ENCODE measurements around the gene OR2AG2.

The OR2AG2 gene

DNA sequence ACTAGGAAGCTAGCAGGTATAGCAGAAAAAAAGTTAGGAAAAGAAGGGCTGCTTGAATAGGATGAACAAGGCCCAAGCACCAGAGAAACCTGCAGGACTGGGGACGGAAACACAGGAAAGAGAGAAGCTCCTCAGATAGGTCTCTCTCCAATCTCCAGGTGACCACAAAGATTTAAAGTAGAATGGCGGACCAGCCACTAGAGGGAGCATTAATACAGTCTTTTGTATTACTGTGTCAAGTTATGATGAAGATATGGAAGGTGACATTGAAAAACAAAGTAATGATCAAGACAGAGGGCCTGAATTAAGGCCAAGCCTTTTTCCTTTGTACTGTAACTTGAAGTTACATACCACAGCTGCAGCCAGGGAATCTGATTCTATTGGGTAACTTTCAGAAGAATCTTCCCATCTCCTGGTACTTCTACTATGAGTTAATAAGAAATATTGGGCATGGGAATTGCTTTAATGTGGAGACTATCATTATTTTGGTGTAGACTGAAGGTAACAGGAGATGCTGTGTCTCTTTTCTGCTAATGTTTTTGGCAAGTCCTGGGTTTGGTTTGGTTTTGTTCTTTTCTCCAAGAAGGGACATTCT is 33.8 kb downstream of the OR2AG2 start:
- peak; percentile 2 for DNase-seq

DNA sequence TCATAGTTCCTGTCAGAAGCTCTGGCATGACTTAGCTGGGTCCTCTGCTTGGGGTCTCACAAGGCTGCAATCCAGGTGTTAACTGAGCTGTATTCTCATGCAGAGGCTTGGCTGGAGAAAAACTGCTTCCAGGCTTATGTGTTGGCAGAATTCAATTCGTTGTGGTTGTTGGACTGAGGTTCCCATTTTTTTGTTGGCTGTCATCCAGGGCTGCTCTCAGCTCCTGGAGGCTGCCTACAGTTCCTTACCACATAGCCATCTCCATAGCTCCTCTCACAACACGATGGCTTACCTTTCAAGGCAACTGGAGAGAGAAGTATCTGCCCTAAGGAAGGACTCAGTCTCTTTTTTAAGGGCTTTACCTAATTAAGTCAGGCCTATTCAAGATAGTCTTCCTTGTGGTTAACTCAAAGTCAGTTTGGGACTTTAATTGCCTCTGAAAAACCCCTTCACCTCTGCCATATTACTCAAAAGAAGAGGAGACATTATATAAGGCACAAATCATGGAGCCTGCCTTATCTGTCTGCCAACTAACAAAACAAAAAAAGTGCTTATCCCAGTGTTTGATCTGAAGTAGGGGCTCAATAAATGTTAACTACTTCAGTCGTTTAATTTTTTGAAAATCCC is 35.2 kb downstream of the OR2AG2 start:
- no peak for DNase-seq

DNA sequence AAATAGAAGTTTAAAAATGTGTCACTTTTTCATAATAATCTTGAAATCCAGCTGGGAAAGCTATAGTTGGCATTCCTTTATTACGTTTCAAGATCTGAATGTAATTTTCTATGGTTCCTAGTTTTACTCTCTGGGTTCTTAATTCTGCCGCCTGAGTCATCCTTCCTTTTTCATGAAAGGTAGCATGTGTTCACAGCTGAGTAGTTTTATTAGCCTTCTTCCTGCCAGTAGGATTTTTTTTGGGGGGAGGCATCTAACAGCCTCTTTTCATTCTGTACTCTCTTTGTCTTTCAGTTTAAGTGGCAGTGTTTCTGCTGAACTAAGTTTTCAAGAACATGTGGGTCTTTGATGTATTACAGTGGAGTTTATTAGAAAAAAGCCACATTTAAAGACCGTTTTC is 36.5 kb downstream of the OR2AG2 start:
- DNase-seq, result no peak

DNA sequence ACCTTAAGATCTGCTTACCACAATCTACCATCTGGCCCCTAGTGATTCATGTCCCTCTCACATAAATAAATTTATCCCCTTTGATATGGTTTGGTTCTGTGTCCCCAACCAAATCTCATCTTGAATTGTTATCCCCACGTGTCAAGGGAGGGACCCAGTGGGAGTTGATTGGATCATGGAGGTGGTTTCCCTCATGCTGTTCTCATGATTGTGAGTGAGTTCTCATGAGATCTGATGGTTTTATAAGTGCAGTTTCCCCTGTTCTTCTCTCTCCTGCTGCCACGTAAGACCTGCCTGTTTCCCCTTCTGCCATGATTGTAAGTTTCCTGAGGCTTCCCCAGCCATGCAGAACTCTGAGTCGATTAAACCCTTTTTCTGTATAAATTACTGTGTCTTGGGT is 37.2 kb downstream of the OR2AG2 start:
- no peak for DNase-seq

DNA sequence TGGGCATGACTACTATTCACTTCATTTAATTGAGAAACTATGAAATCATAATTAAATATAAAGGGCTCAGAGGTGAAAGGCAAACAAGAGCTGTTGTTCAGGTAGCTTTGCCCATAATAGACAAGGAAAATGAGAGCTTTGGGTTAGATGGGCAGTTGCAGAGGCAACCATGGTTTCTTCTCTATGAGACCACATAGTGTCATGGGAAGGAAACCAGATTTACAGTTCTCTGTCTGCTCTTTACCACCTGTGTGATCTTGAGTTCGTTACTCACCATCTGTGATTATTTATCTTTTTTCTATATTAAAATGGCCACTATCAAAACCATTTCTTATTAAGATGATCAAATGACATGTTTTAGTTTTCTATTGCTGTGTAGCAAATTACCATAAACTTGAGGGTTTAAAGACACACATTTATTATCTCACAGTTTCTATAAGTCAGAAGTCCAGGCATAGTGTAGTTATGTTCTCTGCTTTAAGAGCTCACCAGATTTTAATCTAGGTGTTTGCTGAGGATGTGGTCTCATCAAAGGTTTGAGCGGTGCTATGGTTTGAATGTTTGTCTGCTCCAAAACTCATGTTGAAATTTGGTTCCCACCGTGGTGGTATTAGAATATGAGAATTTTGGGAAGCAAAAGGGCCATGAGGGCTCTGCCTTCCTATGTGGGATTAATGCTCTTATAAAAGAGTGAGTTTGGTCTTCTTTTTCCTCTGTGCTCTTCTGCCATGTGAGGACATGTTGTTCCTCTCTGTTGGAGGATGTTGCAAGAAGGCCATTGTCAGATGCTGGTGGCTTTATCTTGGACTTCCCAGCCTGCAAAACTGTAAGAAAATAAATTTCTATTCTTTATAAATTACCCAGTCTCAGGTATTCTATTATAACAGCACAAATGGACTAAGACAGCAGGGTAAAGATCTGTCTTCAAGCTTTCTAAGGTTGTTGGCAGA is 38.2 kb downstream of the OR2AG2 start:
- no peak for DNase-seq

DNA sequence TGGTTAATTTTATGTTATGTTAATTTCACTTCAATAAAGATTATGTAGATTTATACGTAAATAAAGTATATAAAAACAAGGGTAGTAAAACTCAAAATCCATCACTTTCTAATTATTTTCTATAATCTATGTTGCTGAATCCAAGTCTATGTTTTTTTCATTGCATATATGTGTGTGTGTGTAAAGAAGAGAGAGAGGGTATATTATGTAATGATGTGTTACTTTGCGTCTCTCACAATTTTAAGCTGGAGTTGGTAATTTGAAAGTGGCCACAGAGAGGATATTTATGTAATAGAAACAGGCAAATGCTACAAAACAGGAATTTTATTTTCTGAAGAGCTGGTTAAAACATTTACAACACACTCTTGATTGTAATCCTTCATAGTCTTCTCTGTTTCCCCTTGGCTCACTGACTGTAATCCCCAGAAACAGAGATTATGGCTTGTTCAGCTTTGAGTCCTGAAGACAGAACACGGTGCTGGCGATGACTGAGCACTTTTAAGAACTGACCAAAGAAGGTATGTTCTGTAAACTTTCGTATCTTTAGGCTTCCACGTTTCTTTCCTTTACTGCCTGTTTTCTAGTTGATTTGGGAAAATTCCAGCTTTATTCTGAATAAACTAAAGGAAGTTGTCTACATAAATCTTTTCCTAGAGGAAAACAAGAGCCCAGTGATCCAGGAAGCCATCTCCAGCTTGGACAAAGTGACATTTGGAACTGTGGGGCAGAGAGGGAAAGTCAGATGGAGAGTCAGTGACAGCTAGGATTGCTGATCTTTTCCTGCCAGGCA is 43.6 kb downstream of the OR2AG2 start:
- no peak for DNase-seq

DNA sequence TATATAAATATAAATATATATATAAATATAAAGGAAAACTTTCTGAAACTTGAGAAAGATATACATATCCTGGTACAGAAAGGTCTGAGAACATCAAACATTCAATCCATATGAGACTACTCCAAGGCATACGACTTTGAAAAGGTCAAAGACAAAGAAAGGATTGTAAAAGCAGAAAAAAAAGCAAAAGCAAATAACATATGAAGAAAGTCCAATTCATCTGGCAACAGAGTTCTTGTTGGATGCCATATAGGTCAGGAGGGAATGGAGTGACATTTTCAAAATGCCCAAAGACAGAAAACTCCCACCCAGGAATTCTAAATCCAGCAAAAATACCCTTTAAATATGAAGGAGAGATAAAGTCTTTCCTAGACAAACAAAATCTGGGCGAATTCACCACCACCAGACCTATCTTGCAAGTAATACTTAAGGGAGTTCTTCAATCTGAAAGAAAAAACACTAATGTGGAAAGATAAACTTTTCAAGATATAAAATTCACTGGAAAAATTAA is 46.3 kb downstream of the OR2AG2 start:
- no peak for DNase-seq

DNA sequence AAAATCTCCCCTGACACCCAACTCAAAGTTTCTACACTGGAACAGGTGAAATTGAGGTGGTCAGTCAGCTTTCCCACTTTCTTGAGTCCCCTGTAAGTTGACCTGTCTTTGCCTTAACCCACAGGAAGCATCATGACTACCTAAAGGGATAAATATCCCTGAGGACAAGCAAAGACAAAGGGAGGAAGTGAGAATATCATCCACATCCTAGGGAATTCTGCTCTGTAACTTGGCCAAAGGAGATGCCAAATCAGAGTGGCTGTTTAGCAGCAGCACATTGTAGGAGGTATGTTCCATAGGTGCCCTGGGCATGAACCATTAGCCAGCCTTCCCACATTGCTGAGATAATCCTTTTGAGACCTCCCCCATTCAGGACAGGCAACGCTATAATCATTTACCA is 47.8 kb downstream of the OR2AG2 start:
- DNase-seq, result no peak

DNA sequence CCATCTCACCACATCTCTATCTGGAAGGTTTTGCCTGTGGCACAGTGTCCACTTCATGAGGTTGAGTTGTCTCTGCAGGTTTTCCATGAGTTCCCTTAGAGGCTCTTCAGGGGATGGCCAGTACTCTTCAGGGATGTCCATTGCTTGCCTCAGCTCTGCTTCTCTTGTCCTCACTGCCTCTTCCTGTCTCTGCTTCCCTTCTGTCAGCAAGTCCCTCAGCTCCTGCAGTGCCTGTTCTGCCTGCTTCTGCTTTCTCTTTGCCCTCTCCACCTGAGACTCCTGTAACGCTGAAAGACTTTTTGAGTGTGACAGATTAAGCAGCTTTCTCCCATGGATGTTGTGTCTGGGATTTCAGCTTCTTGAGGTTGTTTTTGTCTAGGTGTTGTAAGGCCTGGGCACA is 50.4 kb downstream of the OR2AG2 start:
- no peak for DNase-seq

DNA sequence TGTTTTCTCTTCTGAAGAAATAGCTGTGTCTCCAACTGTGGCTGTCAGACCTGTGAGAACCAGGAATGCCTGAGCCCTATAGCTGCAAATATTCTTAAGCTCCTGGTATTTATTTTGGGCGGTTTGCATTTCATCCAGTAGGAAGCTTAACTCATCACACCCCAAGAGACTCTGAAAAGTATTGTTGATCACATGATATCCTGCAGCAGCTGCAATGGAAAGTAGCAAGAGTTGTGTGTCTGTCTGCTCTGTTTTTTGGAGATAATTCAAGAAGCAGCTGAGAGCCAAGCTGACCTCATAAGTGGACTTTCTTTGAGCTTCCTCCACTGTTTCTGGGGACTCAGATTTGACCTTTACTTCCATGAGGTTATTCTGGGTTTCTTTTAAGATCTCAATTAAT is 52.2 kb downstream of the OR2AG2 start:
- DNase-seq, result no peak

DNA sequence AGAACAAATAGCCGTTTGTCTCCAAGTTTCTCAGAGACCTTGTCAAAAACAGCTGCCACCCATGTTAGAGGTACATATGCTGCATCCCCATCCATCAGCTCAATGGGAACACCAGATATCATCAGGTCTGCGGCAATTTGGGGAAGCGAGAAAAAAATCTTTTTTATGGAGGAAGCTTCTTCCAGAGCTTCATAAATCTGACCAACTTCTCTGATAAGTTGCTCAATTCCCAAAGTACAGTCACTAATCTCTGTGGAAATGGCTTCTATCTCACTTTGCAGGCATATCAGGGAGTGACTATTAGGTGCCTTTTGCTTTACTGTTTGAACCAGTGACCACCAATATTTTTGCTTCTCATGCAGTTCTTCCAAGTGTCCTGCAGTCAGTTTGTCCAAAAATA is 54.4 kb downstream of the OR2AG2 start:
- DNase-seq, result no peak

Measured in NCI-H2171 treated with DMSO at 0.1 percent for 48 hours (cell line).